GM18909 (cell line): ENCODE measurements around the gene MB21D2.

Source experiments
- ATAC-seq: cut with Tn5 transposase; IDR thresholded peaks from one replicate; pipeline ENCODE4 v1.9.1; 2021; ENCODE audit warnings: mild to moderate bottlenecking; ENCODE audit not compliant: unreplicated experiment, poor library complexity

MB21D2 gene

DNA sequence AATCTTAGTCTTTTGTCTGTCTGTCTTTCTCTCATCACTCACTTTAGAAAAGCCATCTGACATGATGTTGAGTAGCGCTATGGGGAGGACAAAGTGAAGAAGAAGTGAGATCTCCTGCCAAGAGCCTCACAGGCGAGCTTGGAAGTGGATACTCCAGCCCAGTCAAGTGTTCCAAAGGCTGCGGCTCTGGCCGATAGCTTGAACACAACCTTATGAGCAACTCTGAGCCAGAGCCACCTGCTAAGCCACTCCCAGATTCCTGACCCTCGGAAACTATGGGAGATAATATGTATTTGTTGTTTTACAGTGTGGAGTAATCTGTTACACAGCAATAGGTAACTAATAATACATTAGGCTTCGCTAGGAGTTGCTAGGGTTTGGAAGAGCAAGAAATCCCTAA lies 76.2 kb downstream of the MB21D2 start:
- ATAC-seq, result no peak

DNA sequence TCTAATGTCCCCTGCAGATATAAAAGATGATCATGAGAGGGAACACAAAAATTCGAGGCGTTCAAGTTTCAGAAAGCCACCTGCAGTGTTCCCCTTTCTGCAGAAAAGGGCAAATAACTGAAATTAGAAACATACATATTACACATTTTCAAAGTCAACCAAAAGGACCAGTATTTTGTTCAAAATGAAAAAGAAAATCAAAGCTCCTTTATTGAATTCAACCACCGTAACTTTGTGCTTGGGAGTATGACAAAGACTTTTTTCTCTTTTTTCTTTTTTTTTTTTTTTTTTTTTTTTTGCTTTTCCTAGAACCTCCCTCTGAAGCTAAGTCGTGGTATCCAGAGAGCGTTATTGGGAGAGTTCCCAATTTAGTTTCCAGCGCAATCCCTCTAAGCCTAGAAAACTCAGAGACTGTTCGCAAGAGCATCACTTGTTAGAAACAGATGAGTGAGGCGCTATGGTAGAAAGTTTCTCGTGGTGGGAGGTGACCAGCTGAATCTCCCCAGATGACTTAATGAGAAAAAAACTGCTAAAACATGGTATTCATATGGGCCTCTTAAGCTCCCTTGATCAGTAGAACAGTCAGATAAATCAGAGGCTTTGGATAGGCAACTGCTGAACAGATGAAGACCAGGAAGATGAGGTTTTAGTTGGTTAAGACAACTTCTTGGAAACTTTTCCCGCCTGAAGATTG lies 77.4 kb downstream of the MB21D2 start:
- no peak for ATAC-seq

DNA sequence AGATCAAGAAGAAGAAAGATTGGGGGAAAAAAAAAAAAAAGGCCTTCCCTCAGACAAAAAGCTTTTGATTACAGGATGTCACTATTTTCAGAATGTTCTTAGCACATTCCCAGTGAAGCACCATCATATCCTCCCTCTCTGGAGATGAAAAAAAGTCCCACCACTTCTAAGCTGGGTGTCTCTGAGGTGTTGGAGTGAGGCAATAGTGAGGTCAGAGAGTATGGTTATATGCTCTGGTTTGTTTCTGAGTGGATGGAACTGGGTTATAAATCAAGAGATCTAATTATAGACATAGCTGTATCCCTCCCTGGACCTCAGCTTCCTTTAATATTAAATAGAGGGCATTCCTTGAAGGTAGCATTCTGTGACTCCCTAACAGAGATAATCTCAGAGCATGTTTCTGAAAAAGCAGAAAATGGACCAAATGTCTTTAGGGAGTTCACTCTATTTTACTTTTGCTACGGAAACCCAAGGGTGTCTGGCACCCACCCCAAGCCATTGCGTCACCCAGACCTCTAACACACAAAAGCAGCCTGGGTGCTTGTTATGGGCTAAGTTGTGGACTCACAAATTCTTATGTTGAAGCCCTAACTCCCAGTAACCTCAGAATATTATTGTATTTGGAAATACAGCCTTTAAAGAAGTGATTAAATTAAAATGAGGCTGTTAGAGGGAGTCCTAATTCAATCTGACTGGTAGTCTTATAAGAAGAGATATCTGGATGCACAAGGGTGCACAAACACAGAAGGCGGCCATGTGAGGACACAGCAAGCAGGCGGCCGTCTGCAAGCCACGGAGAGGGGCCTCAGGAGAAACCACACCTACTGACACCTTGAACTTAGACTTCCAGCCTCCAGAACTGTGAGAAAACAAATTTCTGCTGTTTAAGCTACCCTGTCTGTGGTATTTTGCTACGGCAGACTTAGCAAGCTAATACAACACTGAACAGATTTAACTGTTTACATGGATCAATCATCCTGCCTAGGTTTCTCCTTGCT lies 81.5 kb downstream of the MB21D2 start:
- ATAC-seq, result no peak

DNA sequence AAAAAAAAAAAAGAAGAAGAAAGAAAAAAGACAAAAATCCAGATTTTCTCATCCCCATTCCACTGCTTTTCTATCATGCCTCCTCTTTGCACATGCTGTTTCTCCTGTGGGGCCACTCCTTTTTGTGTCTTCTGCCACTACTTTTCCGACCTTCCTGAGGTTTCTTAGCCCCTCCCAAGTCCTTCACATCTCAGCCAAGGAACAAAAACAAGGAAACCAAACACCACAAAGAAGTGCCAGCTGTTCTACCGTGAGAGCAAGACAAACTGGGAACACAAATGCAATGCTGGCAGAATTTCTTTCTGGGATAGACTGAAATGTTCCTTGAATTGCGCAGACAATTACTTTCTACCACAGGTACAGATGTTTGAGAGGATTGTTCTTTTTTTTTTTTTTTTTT lies 83.2 kb downstream of the MB21D2 start:
- no peak for ATAC-seq

DNA sequence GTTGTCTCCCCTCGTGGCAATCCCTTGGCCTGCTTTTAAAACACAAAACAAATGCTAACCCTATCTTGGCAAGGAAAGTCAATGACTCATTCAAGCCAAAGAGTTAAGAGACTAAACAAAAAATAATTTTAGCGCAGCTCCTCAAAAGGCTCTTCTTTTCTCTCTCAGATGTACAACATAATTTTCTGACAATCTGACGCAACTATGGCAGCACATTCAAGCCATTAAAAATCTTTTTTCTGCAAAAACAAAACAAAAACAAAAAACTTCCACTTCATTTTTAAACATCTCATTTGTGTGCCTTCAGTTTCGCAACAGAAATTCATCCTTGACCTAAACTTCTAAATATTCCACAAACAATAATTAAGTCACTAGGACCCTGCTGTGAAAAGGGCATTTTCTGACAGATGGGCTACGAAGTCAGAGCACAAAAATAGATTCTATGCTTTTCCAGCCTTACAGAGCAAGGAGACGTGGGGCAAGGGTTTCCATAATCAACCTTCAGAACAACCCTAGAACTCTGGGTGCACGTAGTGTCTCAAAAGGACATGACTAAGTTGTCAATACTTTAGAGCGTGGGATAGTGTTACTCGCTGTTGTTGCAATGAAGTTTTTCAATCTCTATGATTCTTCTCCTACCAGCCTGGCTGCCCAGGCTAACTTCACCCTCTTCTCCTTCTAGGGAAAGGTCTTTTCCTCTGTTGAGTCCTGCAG lies 84.3 kb downstream of the MB21D2 start:
- ATAC-seq, result no peak

DNA sequence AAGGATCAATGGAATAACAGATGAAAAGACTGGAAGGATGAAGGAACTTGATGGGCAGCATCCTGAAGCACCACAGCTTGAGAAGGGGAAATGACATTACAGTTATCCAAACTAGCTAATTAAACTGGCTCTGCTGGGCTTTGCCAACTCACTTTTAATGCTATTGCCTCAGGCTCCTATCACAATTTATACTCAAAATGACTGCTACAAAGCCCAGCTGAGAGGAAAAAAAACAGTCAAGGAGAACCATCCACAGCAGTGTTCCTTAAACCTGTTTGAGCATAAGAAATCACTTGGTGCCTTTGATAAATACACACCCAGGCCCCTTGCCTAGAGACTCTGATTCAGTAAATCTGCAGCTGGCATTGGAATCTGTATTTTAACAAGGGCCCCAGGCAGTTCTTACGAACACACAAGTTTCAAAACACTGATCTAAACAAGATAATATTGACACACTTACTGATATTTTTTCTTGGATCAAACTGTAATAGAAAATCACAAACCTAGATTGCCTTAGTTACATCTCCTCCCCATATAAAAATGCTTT lies 85.8 kb downstream of the MB21D2 start:
- no peak for ATAC-seq

DNA sequence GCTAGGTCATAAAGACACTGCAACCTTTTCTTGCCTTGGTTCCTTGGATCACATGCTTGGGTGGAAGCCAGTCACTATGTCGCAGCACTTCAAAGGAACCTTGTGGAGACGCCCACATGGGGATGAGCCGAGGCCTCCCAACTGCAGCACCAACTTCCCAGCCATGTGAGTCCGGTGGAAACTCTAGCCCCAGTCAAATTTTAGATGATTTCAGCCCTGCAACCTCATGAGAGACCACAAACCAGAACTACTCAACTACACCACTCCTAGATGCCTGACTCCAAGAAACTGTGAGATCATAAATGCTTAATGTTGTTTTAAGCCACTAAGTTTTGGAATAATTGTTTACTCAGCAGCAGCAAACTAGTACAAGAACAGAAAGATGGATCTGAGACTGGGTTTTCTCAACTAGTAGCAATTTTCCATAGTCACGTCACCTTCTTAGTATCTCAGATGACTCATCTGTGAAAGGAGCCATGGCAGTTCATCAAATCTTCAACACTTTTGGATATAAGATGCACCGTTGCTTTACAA lies 86.5 kb downstream of the MB21D2 start:
- ATAC-seq, result peak; percentile 38

DNA sequence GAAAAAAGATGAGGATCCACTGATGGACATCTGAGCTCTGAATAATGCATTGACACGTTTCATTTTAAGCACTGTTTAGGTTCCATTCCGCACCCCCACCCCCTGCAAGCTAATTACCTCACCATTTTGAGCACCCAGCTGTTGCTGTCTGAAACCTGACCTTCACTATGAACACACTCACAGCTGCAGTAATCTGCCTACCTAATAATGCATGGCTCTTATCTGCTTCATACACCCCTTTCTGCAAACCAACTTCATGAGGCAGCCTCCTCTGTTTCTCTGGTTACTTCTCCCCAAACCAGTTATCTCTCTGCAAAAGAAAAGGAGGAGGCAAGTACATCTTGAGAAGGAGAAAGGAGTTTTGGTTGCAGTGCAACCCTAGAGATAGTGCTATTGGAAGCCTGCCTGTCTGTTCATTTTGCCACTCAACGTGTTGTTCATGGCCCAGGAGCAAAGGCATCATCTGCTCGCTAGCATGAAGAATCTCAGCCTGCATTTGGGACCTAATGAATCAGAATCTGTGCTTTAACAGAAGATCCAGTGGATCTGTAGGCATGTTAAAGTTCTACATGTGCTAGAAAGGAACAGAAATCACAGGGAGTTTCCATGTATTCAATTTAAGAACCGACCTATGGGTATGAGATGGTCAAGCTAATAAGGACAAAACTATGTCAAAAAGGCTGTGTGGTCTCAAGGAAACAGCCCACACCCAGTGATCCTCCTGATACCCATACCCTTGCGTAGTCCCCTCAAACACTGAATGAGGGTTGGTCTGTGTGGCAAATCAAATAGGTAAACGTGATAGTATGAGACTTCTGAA lies 87.2 kb downstream of the MB21D2 start:
- peak; percentile 79 for ATAC-seq

DNA sequence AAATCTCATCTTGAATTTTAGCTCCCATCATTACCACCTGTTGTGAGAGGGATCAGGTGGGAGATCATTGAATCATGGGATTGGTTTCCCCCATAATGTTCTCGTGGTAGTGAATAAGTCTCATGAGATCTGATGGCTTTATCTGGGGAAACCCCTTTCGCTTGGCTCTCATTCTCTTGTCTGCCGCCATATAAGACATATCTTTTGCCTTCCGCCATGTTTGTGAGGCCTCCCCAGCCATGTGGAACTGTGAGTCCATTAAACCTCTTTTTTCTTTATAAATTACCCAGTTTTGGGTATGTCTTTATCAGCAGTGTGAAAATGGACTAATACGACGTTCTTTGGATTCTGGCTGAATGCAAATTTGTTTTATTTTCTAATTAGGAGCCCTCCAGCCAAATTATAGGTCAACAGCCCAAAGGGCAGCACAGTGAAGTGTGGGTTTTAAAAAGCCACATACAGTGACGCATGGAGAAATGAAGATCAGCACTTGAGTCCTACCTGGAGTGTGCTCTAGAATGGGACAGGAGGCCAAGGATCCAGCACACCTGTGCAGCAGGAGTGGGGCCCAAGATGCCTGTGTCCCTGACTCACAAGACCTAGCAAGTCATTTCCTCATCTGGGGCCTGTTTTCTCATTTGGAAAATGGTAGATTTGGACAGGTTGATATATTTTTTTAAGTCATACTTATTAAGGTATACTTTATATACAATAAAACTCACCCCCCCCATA lies 89.6 kb downstream of the MB21D2 start:
- ATAC-seq, result no peak

DNA sequence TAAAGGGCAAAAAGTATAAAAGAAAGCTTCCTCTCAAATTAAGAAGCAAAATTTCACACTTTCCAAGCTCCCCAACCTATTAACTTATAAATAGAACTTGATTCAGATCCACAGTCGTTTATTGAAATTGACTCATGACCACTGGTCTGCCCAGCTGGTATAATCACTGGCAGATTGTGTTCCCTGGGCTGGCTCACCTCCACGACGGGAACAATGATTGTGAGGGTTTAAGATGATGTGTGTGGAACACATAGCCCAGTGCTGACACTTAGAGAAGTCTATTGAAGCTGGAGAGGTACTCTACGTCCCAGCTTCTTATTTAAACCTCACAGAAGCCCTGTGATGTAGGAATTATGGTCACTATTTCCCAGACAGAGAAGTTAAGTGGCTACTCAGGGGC lies 90.4 kb downstream of the MB21D2 start:
- no peak for ATAC-seq

DNA sequence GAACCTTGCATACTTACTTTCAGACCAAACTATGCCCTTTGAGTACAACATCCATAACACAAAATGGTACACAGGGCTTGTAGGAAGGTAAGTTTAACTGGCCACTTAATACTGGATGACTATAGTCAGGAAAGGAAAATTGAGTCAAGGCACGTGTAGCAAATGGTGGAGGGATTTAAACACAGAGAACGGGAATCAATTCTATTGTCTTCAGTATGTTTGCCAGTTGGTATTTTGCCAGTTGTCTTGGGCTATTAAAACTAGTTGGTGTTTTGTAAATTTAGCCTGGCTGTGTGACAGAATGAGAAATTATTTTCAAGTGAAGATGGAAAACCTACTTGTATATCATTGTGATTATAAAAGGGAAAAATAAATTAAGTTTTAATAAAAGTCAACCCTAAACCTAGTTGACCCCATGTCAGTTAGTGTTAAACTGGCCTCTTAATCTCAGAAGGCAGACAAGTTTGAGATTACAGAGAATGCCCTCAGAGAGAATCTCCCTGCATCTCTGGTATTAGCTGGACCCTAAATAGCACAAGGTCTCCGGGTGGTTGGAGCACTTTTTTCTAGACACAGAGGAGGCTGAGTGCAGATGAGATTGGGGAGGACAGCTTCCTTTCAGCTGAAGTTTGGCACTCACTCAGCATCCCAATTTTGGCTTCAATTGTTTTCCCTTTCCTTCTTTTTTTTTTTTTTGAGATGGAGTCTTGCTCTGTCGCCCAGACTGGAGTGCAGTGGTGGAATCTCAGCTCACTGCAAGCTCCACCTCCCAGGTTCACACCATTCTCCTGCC lies 91.2 kb downstream of the MB21D2 start:
- no peak for ATAC-seq

DNA sequence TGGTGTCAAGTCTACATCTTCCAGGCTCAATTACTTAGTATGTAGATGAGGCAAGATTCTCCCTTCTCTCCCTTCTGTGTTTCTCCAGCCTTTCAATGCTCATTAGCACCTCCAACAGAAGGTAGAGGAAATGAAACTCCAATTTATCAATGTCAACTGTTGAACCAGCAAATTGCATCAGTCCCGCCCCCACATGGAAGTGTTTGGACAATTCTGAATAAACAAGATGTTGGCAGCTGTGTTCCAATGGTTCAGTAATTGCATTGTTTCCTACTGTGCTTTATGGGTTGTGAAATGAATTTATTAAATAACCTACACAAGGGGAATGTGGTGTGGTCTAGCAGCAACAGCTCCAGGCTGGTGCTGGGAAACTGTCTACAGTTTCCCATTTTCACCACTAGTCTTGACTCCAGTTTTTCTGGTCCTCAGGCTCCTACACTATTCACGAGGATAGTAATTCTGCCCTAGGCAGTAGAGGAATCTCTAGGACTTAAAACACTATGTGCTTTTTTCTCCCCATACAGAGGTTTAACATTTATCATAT lies 91.9 kb downstream of the MB21D2 start:
- no peak for ATAC-seq

DNA sequence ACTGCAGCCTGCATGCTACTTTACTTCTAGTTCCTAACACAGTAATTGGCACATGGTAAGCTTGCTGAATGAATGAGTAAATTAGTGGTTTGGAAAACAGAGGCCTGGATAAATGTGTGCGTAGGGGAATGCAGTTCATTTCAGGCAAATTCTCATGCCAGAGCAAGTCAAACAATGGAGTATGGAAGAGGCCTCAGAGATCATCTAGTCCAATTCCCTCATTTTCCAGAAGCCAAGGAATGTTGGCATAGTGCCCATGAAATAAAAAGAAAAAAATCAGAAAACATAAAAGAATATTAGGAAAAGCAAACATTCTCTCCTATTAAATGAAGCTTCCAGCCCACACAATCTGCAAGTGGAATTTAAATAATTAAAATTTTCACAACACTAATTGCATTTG lies 92.4 kb downstream of the MB21D2 start:
- ATAC-seq, result no peak

DNA sequence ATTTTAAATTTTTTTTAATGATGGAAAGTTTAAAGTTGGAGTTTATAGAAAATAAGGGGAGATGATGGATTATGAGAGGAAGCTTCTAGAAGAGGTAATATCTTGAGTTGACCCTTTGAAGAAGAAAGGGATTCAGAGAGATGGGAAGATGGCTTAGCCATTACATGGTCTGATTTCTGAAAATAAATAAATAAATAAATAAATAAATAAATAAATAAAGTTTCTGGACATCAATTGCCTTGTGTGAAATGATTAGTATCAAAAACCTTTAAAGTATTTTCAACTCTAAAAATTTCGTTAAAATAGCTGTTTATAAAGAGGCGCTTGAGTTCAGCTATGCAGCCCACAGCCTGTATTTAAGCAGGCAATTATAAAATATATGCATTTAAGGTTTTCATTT lies 93.3 kb downstream of the MB21D2 start:
- no peak for ATAC-seq

DNA sequence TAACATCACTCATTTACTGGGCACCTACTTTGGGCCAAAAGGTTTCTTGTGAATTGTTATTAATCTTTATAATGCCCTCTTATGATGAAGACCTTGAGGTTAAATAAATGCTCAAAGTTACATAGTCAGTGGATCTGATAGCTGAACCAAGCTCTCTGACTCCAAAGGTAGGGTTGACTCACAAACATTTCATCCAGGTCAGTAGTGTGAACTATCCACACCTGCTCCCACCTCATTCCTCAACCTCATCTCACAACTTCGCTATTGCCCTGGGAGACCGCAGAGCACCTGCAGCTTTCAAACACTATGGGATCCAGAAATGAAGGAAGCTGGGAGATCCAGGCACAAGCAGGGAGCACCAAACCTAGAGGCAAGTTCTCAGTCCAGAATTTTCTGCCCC lies 96.5 kb downstream of the MB21D2 start:
- no peak for ATAC-seq

DNA sequence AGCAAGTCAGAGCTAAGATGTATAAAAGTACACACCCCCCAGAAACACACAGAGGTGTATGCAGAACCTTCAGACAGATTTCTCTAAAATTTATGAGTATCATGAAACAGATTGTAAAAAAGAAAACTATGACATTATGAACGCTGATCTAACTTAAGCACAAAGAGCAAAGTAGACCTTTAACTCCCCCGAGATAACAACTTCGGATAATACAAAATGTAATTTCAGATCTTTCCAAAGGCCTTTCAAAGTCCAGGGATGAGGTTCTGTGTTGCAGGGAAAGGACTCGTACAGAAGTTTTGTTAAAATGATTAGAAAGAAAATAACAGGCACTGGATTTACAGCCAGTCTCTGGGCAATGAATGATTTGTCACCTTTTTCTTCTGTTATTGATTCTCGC lies 97.5 kb downstream of the MB21D2 start:
- no peak for ATAC-seq

DNA sequence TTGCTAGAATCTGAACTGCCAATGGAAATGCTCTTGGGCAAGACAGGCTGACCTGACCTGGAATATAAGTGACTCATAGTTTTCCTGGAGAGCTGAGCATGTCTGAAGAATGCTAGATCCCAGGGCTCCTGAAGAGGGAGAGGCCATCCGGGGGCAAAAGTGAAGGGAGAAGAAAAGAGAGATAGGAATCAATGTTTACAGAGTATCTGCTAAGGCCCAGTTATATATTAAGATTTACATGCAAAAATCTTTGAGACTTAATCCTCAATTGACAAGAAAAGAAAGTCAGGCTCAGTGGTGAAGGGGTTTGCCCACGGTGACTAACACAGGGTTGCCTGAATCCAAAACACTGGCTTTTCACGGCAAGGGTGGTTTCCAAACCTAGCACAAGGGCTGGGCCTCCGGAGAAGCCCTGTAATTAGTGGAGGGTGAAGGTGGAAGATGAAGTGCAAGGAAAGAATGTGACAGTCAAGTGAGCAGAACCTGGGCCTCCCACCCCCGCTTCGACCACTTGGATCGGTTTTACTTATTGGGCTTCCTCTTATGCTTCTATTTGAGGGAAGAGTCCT lies 98.6 kb downstream of the MB21D2 start:
- ATAC-seq, result peak; percentile 56

DNA sequence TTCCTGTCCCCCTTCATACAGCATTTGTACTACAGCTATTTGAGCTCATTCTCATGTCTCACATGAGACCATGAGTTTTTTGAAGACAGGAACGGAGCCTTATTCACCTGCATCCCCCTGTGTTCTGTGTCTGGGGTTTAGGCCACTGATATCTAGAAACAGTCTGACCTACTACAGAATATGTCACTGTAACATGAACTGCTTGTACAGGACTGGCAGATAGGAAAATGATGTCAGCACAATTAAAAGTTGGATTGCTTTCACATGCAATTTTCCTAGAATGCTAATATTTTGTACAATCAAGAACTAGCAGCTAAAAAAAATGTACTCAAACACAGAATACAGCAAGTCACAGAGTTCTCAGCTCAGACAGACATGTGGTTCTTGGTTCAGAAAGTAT lies 99.5 kb downstream of the MB21D2 start:
- ATAC-seq, result no peak
